ENCODE results near the gene MYBPH. TPM values are rescaled to one million over a fixed set of nuclear protein-coding genes. Genes with fewer than 3 reads are reported as not detected.
A peak's percentile ranks its signal among the peaks of the same experiment; 100 is the strongest.

Gene MYBPH
- total RNA-seq, 1 donor from 2014 or later, result not detected

DNA sequence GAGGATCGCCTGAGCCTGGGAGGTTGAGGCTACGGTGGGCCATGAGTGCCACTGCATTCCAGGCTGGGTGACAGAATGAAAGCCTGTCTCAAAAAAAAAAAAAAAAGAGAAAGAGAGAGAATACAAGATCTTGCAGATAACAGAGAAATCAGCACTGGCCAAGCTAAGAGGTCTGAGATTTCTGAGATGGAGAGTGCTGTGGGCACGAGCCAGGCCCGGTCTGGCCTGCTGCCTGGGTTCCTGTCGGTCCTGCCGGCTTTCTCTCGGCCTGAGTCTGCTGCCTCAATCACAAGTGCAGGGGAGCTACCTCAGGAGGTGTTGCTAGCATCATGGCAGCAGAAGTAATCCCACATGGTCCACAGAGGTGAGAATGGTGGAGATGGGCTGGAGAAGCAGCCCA, 29.1 kb downstream of the MYBPH start:
- DNase-seq, result no peak
- Mint-ChIP-seq H3K4me1 (no peaks in the 10 kb centered on the region), H3K27ac (no peak overlapping the region), H3K9me3 (no peaks in the 10 kb centered on the region), H3K36me3 (ENCODE audit: low read depth) (no peaks in the 10 kb centered on the region), H3K27me3 (peaks cover 2% of the 10 kb centered on the region), H3K4me3 (no peak overlapping the region)
- intact Hi-C loops (cut with micrococcal nuclease), result no loop called here

DNA sequence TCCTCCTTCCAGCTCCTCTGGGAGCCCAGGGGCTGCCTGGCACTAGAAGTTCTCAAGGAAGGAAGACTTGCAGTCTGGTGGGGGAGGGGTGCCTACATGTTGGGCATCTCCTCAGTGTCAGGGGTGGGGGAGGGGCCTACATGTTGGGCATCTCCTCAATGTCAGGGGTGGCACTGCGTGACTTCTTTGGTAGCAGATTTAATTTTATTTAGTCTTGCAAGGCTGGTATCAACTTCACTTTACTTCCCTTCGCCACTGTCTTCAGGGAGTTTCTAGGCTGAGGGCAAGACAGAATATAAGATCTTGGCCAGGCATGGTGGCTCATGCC, 29.6 kb downstream of the MYBPH start:
- no peaks in the 10 kb centered on the region for H3K4me1 Mint-ChIP-seq
- intact Hi-C loops (cut with micrococcal nuclease), result no loop called here
- DNase-seq, result no peak

DNA sequence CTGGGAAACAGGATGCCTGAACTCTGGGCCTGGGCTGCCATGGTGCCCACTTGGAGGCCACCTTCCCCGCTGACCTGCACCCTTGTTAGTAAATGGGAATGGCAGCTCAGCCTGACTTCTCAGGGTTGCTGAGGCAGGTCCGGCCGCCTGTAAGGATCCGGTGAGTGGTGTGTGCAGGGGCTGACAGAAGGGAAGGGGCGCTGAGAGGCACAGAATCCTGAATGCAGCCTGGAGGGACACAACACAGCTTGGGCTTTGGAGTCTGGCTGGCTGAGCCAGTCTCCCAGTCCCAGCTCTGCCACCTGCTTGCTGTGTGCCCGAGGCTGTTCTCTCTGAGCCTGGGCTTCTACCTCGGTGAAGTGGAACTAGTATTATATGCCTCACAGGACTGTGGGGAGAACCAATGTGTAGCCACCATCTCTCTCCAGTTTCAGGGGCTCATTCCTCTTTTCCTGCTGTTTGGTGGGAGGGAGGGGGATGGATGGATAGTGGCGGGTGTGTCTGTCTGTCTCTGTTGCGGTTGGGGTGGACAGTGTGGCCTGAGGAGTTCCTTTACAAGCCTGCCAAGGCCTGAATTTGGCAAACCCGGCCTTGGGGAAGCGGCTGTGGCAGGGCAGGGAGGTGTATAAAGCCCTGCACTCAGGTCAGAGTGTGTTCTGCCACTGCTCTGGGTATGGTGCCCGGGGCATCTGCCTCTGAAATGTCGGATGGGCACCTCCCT, 30.1 kb downstream of the MYBPH start:
- no peak for DNase-seq
- H3K4me1 Mint-ChIP-seq, result no peaks in the 10 kb centered on the region
- H3K9me3 Mint-ChIP-seq, result no peaks in the 10 kb centered on the region
- no peak overlapping the region for H3K27ac Mint-ChIP-seq
- no peaks in the 10 kb centered on the region for H3K36me3 Mint-ChIP-seq (ENCODE audit: low read depth)
- intact Hi-C loops (cut with micrococcal nuclease), result no loop called here
- no peak overlapping the region for H3K4me3 Mint-ChIP-seq
- H3K27me3 Mint-ChIP-seq, result no peaks in the 10 kb centered on the region

More for the DNA sequence above, 29.6 kb downstream of the MYBPH start:
- Mint-ChIP-seq H3K27me3 (peaks cover 2% of the 10 kb centered on the region), H3K27ac (no peak overlapping the region), H3K9me3 (no peaks in the 10 kb centered on the region), H3K36me3 (ENCODE audit: low read depth) (no peaks in the 10 kb centered on the region), H3K4me3 (no peak overlapping the region)

DNA sequence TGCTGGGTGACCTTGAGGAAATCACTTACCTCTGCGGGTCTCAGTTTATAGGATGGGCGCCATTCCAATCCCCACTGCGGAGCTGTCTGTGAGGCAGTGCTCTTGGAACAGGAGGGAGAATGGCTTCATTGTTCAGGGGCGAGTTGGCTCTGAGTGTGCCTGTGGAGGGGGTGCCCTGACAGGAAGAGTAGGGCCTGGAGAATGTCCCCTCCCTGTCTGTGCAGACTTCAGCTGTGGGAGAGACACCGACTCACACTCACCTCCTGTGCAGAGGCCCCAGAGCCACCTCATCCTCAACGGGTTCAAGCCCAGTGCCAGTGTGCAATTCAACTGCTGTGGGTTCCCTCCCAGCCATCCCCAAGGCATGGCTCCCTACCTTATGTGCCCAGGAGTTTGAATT, 31.0 kb downstream of the MYBPH start:
- no peaks in the 10 kb centered on the region for H3K9me3 Mint-ChIP-seq

DNA sequence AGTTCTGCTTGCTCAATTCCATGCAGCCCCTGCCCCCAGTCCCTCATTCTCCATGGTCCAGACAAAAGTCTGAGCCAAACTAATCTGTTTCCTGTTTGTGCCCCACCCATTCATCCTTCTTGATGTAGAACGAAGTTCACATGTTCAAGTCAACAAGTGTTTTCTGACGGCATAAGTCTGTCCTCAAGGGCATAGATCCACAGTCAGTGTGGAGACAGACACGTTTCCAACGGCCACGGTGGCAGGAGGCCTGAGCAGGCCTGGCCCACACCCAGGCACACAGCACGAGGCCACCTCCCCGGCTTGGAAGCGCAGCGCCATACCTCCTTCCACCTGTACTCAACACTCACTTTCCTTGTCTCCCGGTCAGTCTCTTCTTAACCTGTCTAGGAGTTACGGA, 32.0 kb downstream of the MYBPH start:
- intact Hi-C loops (cut with micrococcal nuclease), result no loop called here

More for the DNA sequence above, 31.0 kb downstream of the MYBPH start:
- Mint-ChIP-seq H3K27me3 (no peaks in the 10 kb centered on the region), H3K4me3 (no peak overlapping the region), H3K36me3 (ENCODE audit: low read depth) (no peaks in the 10 kb centered on the region), H3K4me1 (no peaks in the 10 kb centered on the region), H3K27ac (no peak overlapping the region)
- no peak for DNase-seq
- intact Hi-C loops (cut with micrococcal nuclease), result no loop called here

DNA sequence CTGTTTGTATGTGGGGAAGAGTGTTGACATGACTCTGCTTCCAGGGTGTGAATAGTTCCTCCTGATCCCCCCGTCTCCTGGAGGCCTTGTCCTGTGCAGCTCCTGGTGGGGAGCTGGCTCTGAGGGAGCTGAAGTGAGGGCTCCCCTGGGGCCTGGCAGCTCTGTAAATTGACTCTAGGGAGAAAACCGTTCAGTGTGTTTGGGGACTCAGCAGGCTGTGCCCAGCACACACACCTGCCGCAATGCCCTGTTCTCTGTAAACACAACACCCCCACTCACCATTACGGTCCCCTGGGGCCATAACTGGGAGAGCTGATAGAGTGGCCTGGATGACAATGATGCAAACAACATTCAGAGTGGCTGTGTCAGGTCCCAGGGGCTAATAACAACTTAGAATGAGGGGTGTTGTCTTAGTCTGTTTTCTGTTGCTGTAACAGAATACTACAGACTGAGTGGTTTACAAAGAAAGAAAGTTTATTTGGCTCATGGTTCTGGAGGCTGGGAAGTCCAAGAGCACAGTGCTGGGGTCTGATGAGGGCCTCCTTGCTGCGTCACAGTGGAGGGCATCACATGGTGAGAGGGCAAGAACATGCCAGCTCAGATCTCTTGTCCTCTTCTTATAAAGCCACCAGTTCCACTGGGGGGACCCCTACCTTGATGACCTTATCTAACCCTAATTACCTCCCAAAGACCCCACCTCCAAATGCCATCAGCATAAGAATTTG, 32.8 kb downstream of the MYBPH start:
- Mint-ChIP-seq H3K36me3 (ENCODE audit: low read depth) (no peaks in the 10 kb centered on the region), H3K4me3 (no peak overlapping the region), H3K4me1 (no peaks in the 10 kb centered on the region), H3K9me3 (no peaks in the 10 kb centered on the region), H3K27ac (no peak overlapping the region), H3K27me3 (no peaks in the 10 kb centered on the region)
- DNase-seq, result no peak
- intact Hi-C loops (cut with micrococcal nuclease), result no loop called here

More for the DNA sequence above, 32.0 kb downstream of the MYBPH start:
- H3K4me3 Mint-ChIP-seq, result no peak overlapping the region
- no peaks in the 10 kb centered on the region for H3K36me3 Mint-ChIP-seq (ENCODE audit: low read depth)
- no peaks in the 10 kb centered on the region for H3K4me1 Mint-ChIP-seq
- H3K27ac Mint-ChIP-seq, result no peak overlapping the region
- no peaks in the 10 kb centered on the region for H3K9me3 Mint-ChIP-seq
- DNase-seq, result no peak
- H3K27me3 Mint-ChIP-seq, result no peaks in the 10 kb centered on the region

DNA sequence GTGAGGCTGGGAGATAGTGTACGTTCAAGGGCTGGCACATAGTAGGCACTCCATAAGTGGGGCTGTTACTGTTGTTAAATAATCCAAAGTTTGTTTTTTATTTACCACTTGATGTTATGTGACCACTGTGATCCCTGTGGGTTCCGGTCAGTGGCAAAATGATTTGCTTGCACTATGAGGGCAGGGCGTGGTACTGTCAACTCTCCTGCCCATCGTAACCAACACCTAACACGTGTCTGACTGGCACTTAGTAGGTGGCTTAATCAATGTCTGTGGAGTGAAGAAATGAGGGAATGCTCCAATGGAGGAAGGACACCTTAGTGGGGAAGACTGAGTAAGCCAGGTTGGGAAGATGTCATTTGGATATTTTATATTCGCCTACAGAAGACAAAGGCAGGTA, 33.5 kb downstream of the MYBPH start:
- no peak overlapping the region for H3K4me3 Mint-ChIP-seq
- intact Hi-C loops (cut with micrococcal nuclease), result no loop called here

DNA sequence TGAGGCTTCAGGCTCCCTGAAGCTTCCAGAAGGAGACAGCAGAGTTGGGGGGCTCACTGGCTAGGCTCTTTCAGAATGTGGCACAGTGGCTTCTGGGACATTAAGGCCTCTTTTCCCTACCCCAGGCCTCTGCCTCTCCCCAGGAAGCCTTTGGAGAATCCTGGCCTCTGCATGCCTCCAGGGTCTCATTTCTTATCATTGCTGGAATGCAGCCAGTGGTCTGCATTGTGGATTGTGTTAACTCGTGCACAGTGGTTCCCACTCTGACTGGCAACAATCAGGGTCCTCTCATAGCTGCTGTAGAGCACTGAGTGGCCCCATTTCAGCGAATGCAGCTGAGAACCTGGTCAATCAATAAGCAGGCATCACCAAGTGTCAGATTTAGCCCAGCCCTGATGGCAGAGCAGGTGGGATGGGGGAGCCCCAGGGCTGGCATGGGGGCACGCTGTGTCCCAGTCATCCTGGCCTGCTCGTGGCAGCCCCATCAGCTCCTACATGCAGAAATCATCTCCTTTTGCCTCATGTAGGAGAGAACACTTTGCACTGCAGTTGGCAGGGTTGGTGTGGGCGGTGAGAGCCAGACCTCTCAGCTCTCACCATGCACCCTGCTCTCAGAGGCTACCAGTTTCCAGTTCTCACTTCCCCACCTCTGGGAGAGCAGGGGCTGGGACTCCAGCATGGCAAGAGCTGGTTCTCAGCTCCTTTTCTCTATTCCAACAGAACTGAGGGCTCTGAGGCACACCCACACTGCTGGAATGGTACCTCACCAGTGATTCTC, 34.7 kb downstream of the MYBPH start:
- peaks cover 7% of the 10 kb centered on the region for H3K27me3 Mint-ChIP-seq
- no peak overlapping the region for H3K4me3 Mint-ChIP-seq
- DNase-seq, result no peak
- no peaks in the 10 kb centered on the region for H3K4me1 Mint-ChIP-seq
- intact Hi-C loops (cut with micrococcal nuclease), result no loop called here
- H3K36me3 Mint-ChIP-seq (ENCODE audit: low read depth), result no peaks in the 10 kb centered on the region
- H3K27ac Mint-ChIP-seq, result no peak overlapping the region
- no peaks in the 10 kb centered on the region for H3K9me3 Mint-ChIP-seq

More for the DNA sequence above, 33.5 kb downstream of the MYBPH start:
- no peaks in the 10 kb centered on the region for H3K36me3 Mint-ChIP-seq (ENCODE audit: low read depth)
- DNase-seq, result no peak
- H3K27me3 Mint-ChIP-seq, result peaks cover 3% of the 10 kb centered on the region
- H3K9me3 Mint-ChIP-seq, result no peaks in the 10 kb centered on the region
- H3K4me1 Mint-ChIP-seq, result no peaks in the 10 kb centered on the region
- no peak overlapping the region for H3K27ac Mint-ChIP-seq

DNA sequence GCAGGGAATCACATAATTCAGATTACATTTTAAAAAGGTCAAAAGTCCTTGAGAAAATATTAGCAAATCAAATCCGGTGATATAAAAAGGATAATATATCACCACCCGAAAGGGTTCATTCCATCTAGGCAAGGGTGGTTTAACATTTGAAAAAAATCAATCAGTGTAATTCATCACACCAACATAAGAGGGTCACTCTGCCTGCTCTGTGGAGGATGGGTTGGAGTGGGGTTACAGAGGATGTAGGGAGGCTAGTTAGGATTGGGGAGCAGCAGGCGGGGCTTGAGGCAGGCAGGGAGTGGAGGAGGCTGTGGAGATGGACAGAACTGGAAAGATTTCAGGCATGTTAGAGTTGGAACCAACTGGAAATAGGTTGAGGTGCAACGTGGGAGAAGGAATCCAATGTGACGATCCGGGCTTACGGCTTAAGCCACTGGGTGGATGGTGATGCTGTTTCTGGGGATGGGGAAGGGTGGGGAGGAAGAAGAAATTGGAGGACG, 35.6 kb downstream of the MYBPH start:
- Mint-ChIP-seq H3K36me3 (ENCODE audit: low read depth) (no peaks in the 10 kb centered on the region), H3K4me3 (no peak overlapping the region), H3K4me1 (no peaks in the 10 kb centered on the region), H3K27me3 (peaks cover 7% of the 10 kb centered on the region), H3K27ac (no peak overlapping the region), H3K9me3 (no peaks in the 10 kb centered on the region)
- no peak for DNase-seq
- intact Hi-C loops (cut with micrococcal nuclease), result no loop called here

DNA sequence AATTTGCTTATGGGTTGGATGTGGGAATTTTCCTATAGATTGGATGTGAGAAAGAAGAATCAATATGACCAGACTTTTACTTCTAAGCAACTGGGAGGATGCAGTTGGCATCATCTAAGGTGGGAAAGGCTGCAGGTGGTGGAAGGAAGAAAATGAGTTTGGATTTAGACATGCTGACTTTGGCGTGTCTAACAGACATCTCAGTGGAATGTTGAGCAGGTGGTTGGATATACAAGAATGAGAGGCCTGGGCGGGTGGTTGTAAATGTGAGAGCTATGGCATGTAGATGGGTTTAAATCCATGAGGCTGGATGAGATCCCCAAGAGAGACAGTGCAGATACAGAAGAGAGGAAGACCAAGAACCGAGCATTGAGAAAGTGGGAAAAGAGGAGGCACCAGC, 37.6 kb downstream of the MYBPH start:
- Mint-ChIP-seq H3K27ac (no peak overlapping the region), H3K36me3 (ENCODE audit: low read depth) (no peaks in the 10 kb centered on the region), H3K27me3 (peaks cover 11% of the 10 kb centered on the region), H3K9me3 (no peaks in the 10 kb centered on the region), H3K4me1 (no peaks in the 10 kb centered on the region), H3K4me3 (no peak overlapping the region)
- no peak for DNase-seq
- intact Hi-C loops (cut with micrococcal nuclease), result no loop called here

DNA sequence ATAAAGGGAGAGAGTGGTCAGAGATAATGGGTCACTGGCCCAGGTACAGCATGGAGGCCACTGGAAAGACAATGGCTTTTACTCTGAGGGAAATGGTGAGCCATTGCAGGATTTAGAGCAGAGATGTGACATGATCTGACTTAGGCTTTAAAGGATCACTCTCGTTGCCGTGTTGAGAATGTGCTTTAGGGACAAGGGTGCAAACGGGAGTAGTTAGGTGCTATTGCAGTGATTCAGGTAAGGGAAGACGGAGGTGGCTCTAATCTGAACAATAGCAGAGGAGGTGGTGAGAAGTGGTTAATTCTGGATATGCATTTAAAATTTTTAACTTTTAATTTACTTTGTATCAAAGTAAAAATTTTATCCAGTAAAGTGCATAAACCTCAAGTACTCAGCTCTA, 38.3 kb downstream of the MYBPH start:
- no peaks in the 10 kb centered on the region for H3K9me3 Mint-ChIP-seq
- no peak overlapping the region for H3K4me3 Mint-ChIP-seq
- no peaks in the 10 kb centered on the region for H3K4me1 Mint-ChIP-seq
- peaks cover 11% of the 10 kb centered on the region for H3K27me3 Mint-ChIP-seq
- intact Hi-C loops (cut with micrococcal nuclease), result no loop called here
- no peaks in the 10 kb centered on the region for H3K36me3 Mint-ChIP-seq (ENCODE audit: low read depth)
- no peak for DNase-seq
- no peak overlapping the region for H3K27ac Mint-ChIP-seq

DNA sequence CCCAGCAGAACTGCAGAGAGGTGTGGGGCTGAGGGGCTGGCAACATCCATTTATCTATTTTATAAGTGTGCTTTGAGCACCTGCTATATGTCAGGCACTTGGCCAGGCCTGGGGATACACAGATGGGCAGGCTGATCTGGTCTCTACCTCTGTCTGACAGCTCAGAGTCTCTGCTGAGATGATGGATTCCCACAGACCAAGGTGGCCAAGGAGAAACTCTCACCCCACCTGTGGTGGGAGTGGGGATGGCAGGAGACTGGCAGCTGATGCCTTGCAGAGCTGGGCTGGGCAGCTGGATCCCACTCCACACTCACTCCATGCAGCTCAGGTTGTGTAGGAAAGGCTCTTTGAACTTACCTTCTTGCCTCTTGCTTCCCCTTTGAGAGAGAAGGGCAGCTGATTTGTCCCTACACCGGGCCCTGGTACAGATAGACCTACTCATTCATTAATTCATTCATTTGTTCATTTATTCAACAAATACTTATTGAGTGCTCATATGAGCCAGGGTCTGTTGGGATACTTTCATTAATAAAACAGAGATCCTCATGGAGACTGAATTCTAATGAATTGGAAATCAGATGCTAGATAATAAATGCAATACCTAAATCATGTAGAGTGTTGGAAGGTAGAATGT, 39.1 kb downstream of the MYBPH start:
- Mint-ChIP-seq H3K27ac (no peak overlapping the region), H3K9me3 (no peaks in the 10 kb centered on the region)

DNA sequence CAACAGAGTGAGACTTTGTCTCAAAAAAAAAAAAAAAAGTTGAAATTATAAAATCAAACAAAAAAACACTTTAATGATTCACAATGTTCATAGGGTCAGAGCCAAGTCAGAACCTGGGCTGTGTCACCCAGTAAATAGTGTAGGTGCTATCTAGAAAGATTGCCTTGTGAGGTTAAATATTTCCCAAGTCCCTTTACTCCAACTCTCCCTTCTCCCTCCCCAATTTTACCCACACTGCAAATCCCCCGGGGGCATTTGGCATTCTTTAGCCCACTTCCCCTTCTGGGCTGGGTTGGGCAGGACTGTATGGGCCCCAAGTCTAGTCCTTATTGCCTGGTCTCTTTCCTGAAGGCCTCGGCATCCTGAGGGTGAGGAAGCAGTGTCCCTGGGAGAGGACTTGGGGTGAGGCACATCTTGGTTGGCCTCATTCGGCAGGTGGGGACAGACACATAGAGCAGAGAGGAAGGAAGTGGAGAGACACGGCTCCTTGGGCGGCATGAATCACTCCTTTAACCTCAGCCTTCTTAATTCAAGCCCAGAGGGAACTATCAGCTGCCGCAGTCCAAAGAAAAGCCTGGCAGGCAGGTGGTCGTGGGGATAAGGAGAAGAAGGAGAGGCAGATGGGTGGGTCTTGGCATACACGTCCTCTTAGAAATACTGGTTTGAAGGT, 39.9 kb downstream of the MYBPH start:
- no peak overlapping the region for H3K27ac Mint-ChIP-seq
- H3K27me3 Mint-ChIP-seq, result peaks cover 11% of the 10 kb centered on the region
- H3K4me1 Mint-ChIP-seq, result no peaks in the 10 kb centered on the region
- intact Hi-C loops (cut with micrococcal nuclease), result no loop called here
- no peaks in the 10 kb centered on the region for H3K36me3 Mint-ChIP-seq (ENCODE audit: low read depth)
- peak; percentile 62 for DNase-seq
- no peaks in the 10 kb centered on the region for H3K9me3 Mint-ChIP-seq
- no peak overlapping the region for H3K4me3 Mint-ChIP-seq

More for the DNA sequence above, 39.1 kb downstream of the MYBPH start:
- DNase-seq, result no peak
- H3K4me1 Mint-ChIP-seq, result no peaks in the 10 kb centered on the region
- H3K4me3 Mint-ChIP-seq, result no peak overlapping the region
- intact Hi-C loops (cut with micrococcal nuclease), result no loop called here
- H3K36me3 Mint-ChIP-seq (ENCODE audit: low read depth), result no peaks in the 10 kb centered on the region
- peaks cover 11% of the 10 kb centered on the region for H3K27me3 Mint-ChIP-seq

All from activated CD4-positive, alpha-beta T cell treated with anti-CD3 and anti-CD28 coated beads, Interleukin-2, amount 10 ng/mL, durations not matched to agents 24 days and 14 days (primary cell).